HEK293 (cell line): ENCODE results near the gene CPO.

Experiments
- CTCF ChIA-PET: fragments of 350-600 bp; formaldehyde crosslinking; extraction: SDS; loops from one replicate; lab custom pipeline; 2021; ENCODE audit warnings: antibody characterized with exemption; lab: Yijun Ruan, JAX
- POLR2A ChIA-PET: fragments of 300-600 bp; formaldehyde crosslinking; extraction: SDS; loops from one replicate; lab custom pipeline; 2020; ENCODE audit warnings: antibody characterized with exemption, inconsistent platforms; lab: Yijun Ruan, JAX
- H3K27ac ChIP-seq: fragments of 200-500 bp; sonication (Bioruptor generic); 2 replicates; pipeline ENCODE4 v1.5.1; 2014; ENCODE audit warnings: low read depth, low read length, control low read depth, inconsistent platforms; ENCODE audit errors: extremely low read depth
- H3K36me3 ChIP-seq, 2 experiments: fragments of 200-500 bp in 1 of 2; sonication (Bioruptor generic) in 1 of 2; 1 replicate in 1 of 2; 2 replicates in 1 of 2; pipeline ENCODE4 v1.5.1; 2014 to 2017; ENCODE audit warnings: inconsistent platforms in 2 of 2, low read length in 2 of 2; ENCODE audit not compliant: control insufficient read depth in 2 of 2, insufficient read depth in 1 of 2
- H3K4me1 ChIP-seq: fragments of 200-500 bp; sonication (Bioruptor generic); 2 replicates; pipeline ENCODE4 v1.5.1; 2014; ENCODE audit warnings: mild to moderate bottlenecking, low read length, inconsistent platforms; ENCODE audit not compliant: control insufficient read depth, insufficient read depth
- H3K4me3 ChIP-seq: 2 replicates; pipeline ENCODE4 v1.5.1; 2011; ENCODE audit warnings: low read depth, mild to moderate bottlenecking, control low read depth, low read length, moderate library complexity
- H3K9me3 ChIP-seq: fragments of 200-500 bp; sonication (Bioruptor generic); 2 replicates; pipeline ENCODE4 v1.5.1; 2014; ENCODE audit warnings: low read depth, low read length, inconsistent platforms; ENCODE audit not compliant: control insufficient read depth, insufficient read depth
- GLIS2 ChIP-seq: fragments of 450-650 bp; formaldehyde crosslinking; IDR thresholded peaks from 2 replicates; pipeline ENCODE4 v1.5.1; 2016; ENCODE audit warnings: missing biosample characterization, missing genetic modification characterization
- KLF9 ChIP-seq: fragments of 450-650 bp; formaldehyde crosslinking; IDR thresholded peaks from 2 replicates; pipeline ENCODE4 v1.5.1; 2016; ENCODE audit warnings: missing biosample characterization, missing genetic modification characterization, low read depth
- MZF1 ChIP-seq: fragments of 450-650 bp; formaldehyde crosslinking; IDR thresholded peaks from 2 replicates; pipeline ENCODE4 v1.5.1; 2017; ENCODE audit warnings: missing biosample characterization, missing genetic modification characterization, borderline replicate concordance
- RBAK ChIP-seq: fragments of 450-650 bp; formaldehyde crosslinking; IDR thresholded peaks from 2 replicates; pipeline ENCODE4 v1.5.1; 2016; ENCODE audit warnings: missing biosample characterization, missing genetic modification characterization
- TRIM28 ChIP-seq: IDR thresholded peaks from 2 replicates; pipeline ENCODE4 v1.6.1; 2011; ENCODE audit warnings: low read length, control low read depth, borderline replicate concordance
- YY2 ChIP-seq: fragments of 450-650 bp; formaldehyde crosslinking; IDR thresholded peaks from 2 replicates; pipeline ENCODE4 v1.5.1; 2016; ENCODE audit warnings: missing biosample characterization, missing genetic modification characterization
- ZBTB7A ChIP-seq: fragments of 450-650 bp; formaldehyde crosslinking; IDR thresholded peaks from 2 replicates; pipeline ENCODE4 v1.5.1; 2016; ENCODE audit warnings: low read depth, missing biosample characterization, missing genetic modification characterization
- ZNF112 ChIP-seq: fragments of 450-650 bp; formaldehyde crosslinking; IDR thresholded peaks from 2 replicates; pipeline ENCODE4 v1.5.0; 2017; ENCODE audit warnings: missing biosample characterization, missing genetic modification characterization
- ZNF239 ChIP-seq: fragments of 450-650 bp; formaldehyde crosslinking; IDR thresholded peaks from 2 replicates; pipeline ENCODE4 v1.5.1; 2016; ENCODE audit warnings: missing biosample characterization, missing genetic modification characterization
- ZNF311 ChIP-seq: fragments of 450-650 bp; formaldehyde crosslinking; IDR thresholded peaks from 2 replicates; pipeline ENCODE4 v1.5.1; 2017; ENCODE audit warnings: missing biosample characterization, missing genetic modification characterization, borderline replicate concordance
- ZNF423 ChIP-seq: fragments of 450-650 bp; formaldehyde crosslinking; IDR thresholded peaks from 2 replicates; pipeline ENCODE4 v1.5.1; 2016; ENCODE audit warnings: missing biosample characterization, missing genetic modification characterization
- ZNF514 ChIP-seq: fragments of 450-650 bp; formaldehyde crosslinking; IDR thresholded peaks from 2 replicates; pipeline ENCODE4 v1.5.1; 2016; ENCODE audit warnings: missing biosample characterization, missing genetic modification characterization
- ZNF626 ChIP-seq: fragments of 450-650 bp; sonication (Bioruptor Pico); formaldehyde crosslinking; IDR thresholded peaks from 2 replicates; pipeline ENCODE4 v1.5.1; 2018; ENCODE audit warnings: missing biosample characterization, missing genetic modification characterization, inconsistent platforms
- ZNF658 ChIP-seq: fragments of 450-650 bp; formaldehyde crosslinking; IDR thresholded peaks from 2 replicates; pipeline ENCODE4; 2016; ENCODE audit warnings: missing biosample characterization, missing genetic modification characterization
- ZNF664 ChIP-seq: fragments of 450-650 bp; formaldehyde crosslinking; IDR thresholded peaks from 2 replicates; pipeline ENCODE4 v1.5.1; 2016; ENCODE audit warnings: missing biosample characterization, missing genetic modification characterization
- ZNF747 ChIP-seq: fragments of 450-650 bp; formaldehyde crosslinking; IDR thresholded peaks from 2 replicates; pipeline ENCODE4 v1.5.1; 2016; ENCODE audit warnings: missing biosample characterization, missing genetic modification characterization
- TF ChIP-seq, protein P1 (sequence below): fragments of 450-650 bp; formaldehyde crosslinking; IDR thresholded peaks from 2 replicates; pipeline ENCODE4 v1.5.1; 2017; ENCODE audit warnings: missing biosample characterization, mild to moderate bottlenecking, missing genetic modification characterization, moderate library complexity
- TF ChIP-seq, protein P2 (sequence below): fragments of 450-650 bp; formaldehyde crosslinking; IDR thresholded peaks from 2 replicates; pipeline ENCODE4 v1.5.1; 2016; ENCODE audit warnings: missing biosample characterization, missing genetic modification characterization
- TF ChIP-seq, protein P3 (sequence below): fragments of 450-650 bp; formaldehyde crosslinking; IDR thresholded peaks from 2 replicates; pipeline ENCODE4 v1.5.1; 2016; ENCODE audit warnings: missing biosample characterization, missing genetic modification characterization
- TF ChIP-seq, protein P4 (sequence below): fragments of 450-650 bp; formaldehyde crosslinking; IDR thresholded peaks from 2 replicates; pipeline ENCODE4 v1.5.1; 2016; ENCODE audit warnings: missing biosample characterization, missing genetic modification characterization
- TF ChIP-seq, protein P5 (sequence below): fragments of 450-650 bp; formaldehyde crosslinking; IDR thresholded peaks from 2 replicates; pipeline ENCODE4 v1.5.1; 2016; ENCODE audit warnings: missing biosample characterization, missing genetic modification characterization
- TF ChIP-seq, protein P6 (sequence below): fragments of 450-650 bp; formaldehyde crosslinking; IDR thresholded peaks from 2 replicates; pipeline ENCODE4 v1.5.1; 2017; ENCODE audit warnings: missing biosample characterization, missing genetic modification characterization

Gene CPO

DNA sequence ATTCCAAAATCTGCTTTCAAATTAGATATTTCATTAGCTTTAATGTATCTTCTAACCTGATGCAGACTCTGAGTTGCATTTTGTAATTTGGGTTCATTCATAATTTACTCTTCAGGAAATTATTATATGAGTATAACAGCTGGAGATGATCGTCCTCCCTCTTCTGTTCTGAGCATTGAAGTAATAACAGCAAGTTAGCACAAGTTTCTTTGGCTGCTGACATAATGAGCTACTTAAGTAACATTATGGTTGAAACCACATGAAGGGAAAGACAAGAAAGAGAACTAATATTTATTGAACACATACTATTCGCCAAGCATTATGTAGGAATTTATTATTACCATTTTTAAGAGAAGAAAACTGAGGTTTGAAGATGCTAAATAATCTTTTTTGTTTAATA lies 75.1 kb downstream of the CPO start:
- Histone ChIP-seq H3K4me1 (no peaks in the 10 kb centered on the region), H3K9me3 (no peaks in the 10 kb centered on the region), H3K36me3 (no peaks in the 10 kb centered on the region), H3K4me3 (no peak overlapping the region), H3K27ac (no peak overlapping the region)
- TF ChIP-seq, protein P1, sequence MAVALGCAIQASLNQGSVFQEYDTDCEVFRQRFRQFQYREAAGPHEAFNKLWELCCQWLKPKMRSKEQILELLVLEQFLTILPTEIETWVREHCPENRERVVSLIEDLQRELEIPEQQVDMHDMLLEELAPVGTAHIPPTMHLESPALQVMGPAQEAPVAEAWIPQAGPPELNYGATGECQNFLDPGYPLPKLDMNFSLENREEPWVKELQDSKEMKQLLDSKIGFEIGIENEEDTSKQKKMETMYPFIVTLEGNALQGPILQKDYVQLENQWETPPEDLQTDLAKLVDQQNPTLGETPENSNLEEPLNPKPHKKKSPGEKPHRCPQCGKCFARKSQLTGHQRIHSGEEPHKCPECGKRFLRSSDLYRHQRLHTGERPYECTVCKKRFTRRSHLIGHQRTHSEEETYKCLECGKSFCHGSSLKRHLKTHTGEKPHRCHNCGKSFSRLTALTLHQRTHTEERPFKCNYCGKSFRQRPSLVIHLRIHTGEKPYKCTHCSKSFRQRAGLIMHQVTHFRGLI (tag by site-specific recombination), result no peak
- TF ChIP-seq ZNF664 (tag by site-specific recombination) (no peak), ZNF239 (tag by site-specific recombination) (no peak), KLF9 (tag by site-specific recombination) (no peak)
- TF ChIP-seq, protein P2, sequence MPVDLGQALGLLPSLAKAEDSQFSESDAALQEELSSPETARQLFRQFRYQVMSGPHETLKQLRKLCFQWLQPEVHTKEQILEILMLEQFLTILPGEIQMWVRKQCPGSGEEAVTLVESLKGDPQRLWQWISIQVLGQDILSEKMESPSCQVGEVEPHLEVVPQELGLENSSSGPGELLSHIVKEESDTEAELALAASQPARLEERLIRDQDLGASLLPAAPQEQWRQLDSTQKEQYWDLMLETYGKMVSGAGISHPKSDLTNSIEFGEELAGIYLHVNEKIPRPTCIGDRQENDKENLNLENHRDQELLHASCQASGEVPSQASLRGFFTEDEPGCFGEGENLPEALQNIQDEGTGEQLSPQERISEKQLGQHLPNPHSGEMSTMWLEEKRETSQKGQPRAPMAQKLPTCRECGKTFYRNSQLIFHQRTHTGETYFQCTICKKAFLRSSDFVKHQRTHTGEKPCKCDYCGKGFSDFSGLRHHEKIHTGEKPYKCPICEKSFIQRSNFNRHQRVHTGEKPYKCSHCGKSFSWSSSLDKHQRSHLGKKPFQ (tag by site-specific recombination), result no peak
- CTCF ChIA-PET, result no interaction called here
- POLR2A ChIA-PET, result no interaction called here

DNA sequence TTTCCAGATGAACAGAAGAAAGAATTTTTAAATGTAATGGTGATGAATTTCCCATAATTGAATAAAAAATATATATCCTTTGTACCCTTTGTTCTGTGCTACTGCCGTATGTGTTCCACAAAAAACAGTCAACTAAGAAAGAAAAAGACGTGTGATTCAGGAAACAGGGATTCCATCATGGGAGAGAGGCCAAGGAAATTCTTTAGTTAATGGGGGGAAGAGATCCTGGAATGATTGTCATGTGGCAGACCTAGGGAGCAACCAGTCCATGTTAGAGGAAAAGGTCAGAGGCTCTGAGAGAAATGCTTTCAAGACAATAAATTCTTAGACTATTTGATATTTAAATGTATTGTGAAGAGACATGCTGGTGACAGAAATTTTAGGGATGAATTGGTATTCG lies 76.6 kb downstream of the CPO start:
- CTCF ChIA-PET, result no interaction called here
- TF ChIP-seq ZNF112 (tag by site-specific recombination), result no peak
- no peak for TF ChIP-seq MZF1 (tag by site-specific recombination)
- no peak for TF ChIP-seq ZNF514 (tag by site-specific recombination)
- no peak for TF ChIP-seq TRIM28
- TF ChIP-seq ZNF423 (tag by site-specific recombination), result no peak
- no peak for TF ChIP-seq RBAK (tag by site-specific recombination)
- TF ChIP-seq, protein P3, sequence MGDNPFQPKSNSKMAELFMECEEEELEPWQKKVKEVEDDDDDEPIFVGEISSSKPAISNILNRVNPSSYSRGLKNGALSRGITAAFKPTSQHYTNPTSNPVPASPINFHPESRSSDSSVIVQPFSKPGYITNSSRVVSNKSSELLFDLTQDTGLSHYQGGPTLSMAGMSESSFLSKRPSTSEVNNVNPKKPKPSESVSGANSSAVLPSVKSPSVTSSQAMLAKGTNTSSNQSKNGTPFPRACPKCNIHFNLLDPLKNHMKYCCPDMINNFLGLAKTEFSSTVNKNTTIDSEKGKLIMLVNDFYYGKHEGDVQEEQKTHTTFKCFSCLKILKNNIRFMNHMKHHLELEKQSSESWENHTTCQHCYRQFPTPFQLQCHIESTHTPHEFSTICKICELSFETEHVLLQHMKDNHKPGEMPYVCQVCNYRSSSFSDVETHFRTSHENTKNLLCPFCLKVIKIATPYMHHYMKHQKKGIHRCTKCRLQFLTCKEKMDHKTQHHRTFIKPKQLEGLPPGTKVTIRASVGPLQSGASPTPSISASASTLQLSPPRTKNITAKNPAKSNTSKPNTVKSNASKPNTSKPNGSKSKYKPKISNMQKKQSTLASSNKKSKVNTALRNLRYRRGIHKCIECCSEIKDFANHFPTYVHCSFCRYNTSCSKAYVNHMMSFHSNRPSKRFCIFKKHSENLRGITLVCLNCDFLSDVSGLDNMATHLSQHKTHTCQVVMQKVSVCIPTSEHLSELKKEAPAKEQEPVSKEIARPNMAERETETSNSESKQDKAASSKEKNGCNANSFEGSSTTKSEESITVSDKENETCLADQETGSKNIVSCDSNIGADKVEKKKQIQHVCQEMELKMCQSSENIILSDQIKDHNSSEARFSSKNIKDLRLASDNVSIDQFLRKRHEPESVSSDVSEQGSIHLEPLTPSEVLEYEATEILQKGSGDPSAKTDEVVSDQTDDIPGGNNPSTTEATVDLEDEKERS (tag by site-specific recombination), result no peak
- TF ChIP-seq, protein P4, sequence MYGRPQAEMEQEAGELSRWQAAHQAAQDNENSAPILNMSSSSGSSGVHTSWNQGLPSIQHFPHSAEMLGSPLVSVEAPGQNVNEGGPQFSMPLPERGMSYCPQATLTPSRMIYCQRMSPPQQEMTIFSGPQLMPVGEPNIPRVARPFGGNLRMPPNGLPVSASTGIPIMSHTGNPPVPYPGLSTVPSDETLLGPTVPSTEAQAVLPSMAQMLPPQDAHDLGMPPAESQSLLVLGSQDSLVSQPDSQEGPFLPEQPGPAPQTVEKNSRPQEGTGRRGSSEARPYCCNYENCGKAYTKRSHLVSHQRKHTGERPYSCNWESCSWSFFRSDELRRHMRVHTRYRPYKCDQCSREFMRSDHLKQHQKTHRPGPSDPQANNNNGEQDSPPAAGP (tag by site-specific recombination), result no peak
- no peak for TF ChIP-seq ZNF311 (tag by site-specific recombination)
- no peak for TF ChIP-seq ZBTB7A (tag by site-specific recombination)
- no peak for TF ChIP-seq ZNF747 (tag by site-specific recombination)
- TF ChIP-seq YY2 (tag by site-specific recombination), result no peak
- TF ChIP-seq, protein P5, sequence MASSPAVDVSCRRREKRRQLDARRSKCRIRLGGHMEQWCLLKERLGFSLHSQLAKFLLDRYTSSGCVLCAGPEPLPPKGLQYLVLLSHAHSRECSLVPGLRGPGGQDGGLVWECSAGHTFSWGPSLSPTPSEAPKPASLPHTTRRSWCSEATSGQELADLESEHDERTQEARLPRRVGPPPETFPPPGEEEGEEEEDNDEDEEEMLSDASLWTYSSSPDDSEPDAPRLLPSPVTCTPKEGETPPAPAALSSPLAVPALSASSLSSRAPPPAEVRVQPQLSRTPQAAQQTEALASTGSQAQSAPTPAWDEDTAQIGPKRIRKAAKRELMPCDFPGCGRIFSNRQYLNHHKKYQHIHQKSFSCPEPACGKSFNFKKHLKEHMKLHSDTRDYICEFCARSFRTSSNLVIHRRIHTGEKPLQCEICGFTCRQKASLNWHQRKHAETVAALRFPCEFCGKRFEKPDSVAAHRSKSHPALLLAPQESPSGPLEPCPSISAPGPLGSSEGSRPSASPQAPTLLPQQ (tag by site-specific recombination), result no peak
- no peak for TF ChIP-seq ZNF626
- TF ChIP-seq ZNF658 (tag by site-specific recombination), result no peak
- TF ChIP-seq, protein P6, sequence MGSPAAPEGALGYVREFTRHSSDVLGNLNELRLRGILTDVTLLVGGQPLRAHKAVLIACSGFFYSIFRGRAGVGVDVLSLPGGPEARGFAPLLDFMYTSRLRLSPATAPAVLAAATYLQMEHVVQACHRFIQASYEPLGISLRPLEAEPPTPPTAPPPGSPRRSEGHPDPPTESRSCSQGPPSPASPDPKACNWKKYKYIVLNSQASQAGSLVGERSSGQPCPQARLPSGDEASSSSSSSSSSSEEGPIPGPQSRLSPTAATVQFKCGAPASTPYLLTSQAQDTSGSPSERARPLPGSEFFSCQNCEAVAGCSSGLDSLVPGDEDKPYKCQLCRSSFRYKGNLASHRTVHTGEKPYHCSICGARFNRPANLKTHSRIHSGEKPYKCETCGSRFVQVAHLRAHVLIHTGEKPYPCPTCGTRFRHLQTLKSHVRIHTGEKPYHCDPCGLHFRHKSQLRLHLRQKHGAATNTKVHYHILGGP (tag by site-specific recombination), result no peak
- no peak for TF ChIP-seq GLIS2 (tag by site-specific recombination)
- POLR2A ChIA-PET, result no interaction called here
- Histone ChIP-seq H3K4me3 (no peak overlapping the region), H3K27ac (no peak overlapping the region), H3K36me3 (no peaks in the 10 kb centered on the region), H3K4me1 (no peaks in the 10 kb centered on the region), H3K9me3 (no peaks in the 10 kb centered on the region)
